NK-92 treated with Interleukin-12 subunit alpha and Interleukin-12 subunit beta, amount 100 ng/mL, for 24 hours (cell line): Measurements from ENCODE around the gene SCYL3.
"Not testable (repeated sequence)": the region's sequence is repeated elsewhere in the genome, so short reads cannot be mapped to it uniquely, and the experiment has no call there.

ENCODE experiments used
- DNase-seq: peaks from one replicate; lab custom pipeline; 2025; lab: John Stamatoyannopoulos, UW

Gene SCYL3

DNA sequence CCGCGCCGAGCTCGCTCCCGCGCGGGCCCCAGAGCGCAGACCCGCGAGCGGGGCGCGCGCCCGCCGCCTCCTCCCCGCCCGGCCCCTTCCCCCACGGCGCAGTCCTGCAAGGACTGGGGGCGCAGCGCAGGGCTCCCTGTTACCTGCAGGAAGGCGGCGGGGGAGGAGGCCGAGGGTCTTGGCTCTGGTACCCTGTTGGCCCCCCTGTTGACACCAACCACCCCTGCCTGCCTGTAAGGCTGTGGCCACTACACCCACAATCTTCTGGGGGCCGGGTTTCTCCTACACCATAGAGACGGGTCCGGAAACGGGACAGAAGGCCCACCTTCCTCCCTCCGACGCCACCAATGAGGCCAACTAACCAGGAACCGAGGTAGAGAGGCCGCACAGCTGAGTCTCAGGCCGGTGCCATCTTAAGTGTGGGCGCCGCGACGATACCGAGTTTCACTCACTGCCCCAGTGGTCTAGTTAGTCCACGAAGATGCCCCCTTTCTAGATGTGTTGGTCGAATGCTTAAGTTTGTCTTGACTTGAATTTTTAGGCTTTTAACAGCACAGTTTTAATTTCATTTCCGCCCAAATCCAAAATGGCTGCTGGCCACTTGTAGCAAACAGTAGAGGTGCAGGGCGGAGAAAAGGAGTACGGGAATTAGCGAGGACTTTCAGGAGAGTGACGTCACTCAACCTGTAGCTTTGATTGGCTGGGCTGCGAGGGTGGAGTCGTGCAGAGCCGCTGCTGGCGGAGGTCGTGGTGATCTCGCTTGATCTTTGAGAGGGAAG is at the start of gene SCYL3:
Gene SCYL3 (minus strand): TSS at position 252 of the 779 bp plus-strand sequence. CDS start 5,056 bp downstream, outside the sequence.
- peak; percentile 91 for DNase-seq

GRCh38 chr1:169941982-169942830 is 48.5 kb upstream of the SCYL3 start:
- no peak for DNase-seq

DNA sequence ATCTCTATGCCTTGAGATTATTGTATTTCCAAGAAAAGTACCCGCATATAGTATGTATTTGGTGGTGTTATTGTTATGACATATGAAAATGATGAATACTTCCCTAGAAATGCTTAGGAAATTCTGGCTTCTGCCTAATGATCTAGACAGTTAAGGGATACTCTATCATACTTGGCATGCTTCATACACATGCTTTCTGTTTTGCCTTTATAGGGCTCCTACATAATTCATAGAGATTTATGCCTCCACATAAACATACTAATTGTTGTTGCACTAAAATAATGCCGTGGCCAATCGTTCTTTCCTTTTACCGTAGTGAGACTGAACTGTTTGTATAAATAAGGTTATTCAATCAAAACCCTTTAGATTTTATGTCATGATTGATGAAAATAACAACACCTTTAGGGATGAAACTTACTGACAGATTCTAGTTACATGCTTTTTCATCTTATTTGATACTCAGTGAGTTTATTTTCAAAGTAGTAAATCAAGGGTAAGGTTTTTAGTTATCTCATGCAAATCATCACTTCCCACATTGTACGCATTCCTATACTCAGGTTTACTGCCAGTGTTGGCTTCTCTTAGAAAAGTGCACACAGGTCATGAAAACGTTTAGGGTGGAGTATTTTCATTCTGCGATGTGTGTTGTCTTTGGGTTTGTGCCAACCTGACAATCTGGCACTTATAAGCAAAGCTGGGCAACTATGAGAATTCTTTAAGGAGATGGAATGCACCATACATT is 40.5 kb upstream of the SCYL3 start:
- DNase-seq = no peak

GRCh38 chr1:169931795-169932231 is 38.1 kb upstream of the SCYL3 start:
- DNase-seq = no peak

DNA sequence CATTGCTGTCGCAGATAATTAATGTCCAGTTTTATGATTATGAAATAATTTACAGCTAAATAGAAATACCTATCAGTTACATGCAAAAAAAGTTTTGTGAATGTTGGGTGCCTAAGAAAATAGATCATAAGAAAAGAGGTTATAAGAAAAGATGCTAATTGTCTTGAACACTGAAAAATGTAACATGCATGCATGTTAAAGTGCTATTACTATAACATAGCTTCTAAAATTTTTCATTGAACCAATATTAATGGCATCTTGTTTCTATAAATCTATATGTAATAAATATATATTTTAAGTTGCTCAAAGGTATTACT is 35.5 kb upstream of the SCYL3 start:
- DNase-seq = no peak

GRCh38 chr1:169928438-169929209 is 34.9 kb upstream of the SCYL3 start:
- DNase-seq = no peak

DNA sequence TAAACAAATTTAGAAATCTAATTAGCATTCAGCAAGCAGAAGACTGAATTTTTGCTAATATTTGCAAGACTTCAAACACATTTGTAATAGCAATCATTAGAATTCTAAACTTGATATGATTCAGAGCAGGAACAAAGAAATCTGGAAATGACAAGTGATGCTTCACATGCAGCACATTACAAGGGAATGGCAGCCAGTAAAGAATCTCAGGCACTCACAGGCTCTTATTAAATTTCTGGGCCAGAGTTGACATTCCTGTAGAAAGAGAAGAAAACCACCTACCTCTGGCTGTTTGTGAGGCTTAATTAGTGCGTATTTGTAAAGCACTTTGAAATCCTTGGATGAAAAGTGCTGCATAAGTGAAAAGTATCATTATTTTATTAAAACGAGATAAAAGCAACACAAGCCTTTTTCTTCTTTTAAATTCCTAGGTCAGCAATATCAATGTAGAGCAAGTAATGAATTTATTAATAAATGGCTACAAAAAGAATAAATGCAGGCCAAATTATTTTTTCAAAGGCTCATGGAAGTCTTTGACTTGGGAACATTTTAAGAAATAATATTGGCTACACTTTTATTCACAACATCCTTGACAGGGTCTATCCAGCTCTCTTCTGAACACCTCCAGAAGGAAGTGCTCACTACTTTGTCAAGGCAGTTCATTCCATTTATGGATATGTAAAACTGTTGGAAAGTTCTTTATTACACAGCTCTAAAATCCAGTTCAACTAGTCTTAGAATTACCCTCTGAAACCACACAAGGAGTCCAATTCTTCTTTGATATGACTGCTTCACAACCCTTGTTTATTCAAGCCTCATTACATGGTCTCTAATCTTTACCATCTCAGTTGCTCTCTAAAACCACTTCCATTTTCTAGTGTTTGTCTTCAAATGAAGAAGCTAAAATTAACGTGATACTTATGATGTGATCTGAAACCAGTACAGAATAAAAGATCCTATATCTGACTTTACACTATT is 32.1 kb upstream of the SCYL3 start:
- no peak for DNase-seq

DNA sequence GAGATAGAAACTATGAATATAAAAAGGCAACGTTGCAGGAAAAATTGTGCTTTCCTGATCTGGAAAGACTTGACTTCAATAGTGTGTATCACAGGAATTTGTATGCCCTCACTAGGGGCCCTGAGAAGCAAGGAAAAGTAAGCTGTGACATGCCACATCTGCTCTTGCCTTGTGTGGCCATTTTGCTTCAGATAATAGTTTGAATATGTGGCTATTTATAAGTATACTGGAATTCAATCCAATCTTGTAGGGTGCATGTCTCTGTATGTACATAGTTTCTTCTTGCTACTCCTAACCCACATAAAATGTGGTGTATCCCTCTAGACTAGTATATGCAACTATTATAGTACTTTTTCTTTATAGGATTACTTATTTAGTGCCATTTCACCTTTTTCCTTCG is 31.1 kb upstream of the SCYL3 start:
- no peak for DNase-seq

DNA sequence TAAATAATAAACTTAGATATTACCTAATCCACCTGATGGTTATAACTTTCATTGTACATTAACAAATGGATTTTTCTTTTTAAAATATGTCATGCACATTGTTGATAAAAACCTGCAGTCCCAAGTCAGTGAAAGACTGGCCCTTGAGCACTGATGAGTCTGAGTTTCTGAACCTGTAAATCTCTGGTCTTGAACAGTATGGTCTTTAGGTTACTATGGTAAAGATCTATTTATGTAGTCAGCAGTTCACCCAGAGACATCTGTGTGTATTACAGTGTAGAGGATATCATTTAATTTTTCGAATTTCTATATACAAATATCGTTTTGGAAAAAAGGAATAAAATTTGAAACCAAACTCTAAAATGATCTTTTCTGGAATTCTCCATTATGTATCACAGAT is 30.4 kb upstream of the SCYL3 start:
- no peak for DNase-seq

DNA sequence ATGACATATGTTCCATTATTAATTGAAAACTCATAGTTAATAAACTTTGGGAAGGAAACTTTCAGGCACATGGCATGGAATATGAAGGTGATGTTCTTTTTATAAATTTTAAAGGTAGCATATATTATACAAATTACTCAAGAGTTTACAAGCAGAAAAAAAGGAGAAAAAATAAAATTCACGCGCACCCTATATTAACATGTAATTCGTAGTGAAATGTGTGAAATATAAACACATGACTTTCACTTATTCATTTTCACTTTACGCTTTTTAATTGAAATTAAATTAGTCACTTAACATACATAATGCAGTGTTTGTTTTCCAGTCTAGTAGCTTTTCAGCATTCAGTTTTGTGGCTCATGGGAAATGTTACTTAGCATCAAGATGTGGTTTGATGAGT is 27.4 kb upstream of the SCYL3 start:
- DNase-seq = no peak

DNA sequence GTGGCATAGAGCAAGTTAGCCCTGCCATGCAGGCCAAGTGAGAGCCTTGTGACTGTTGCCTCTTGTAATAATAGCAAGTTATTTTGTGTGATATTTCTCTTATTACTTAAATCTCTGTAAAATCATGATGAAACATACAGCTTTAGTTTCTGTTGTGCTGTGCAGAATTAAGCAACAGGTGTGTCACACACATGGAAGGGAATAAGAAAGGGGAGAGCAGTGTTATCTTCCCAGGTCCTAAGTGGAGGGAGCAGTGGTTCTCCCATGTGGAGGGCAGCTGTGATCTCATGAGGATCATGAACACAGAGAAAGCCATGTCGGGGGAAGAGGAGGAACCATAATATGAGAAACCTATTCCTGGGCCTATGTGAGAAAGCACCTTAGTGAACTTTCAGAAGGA is 25.2 kb upstream of the SCYL3 start:
- no peak for DNase-seq

GRCh38 chr1:169918220-169918619 is 24.5 kb upstream of the SCYL3 start:
- DNase-seq = not testable (repeated sequence)

DNA sequence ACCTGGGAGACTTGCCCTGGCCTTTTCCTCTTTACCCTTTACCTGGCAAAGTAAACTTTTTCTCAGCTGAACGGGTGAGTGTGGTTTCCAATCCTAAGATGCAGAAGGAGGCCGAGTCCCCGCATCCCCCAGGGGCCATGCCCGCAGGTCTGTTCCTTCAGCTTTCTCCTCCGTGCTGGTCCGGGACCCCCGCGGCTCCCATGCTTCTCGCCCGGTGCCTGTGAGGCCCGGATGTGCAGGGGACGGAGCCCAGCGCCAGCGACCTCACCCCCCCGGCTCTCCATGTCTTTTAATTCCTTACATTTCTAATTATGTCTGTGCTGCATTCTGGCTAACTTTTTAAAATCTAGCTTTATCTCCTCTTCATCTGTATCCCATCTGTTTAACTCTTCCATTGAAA is 21.5 kb upstream of the SCYL3 start:
- DNase-seq = no peak

- DNase-seq = no peak
These were observed 20.8 kb upstream of the SCYL3 start for GRCh38 chr1:169914531-169914930.

DNA sequence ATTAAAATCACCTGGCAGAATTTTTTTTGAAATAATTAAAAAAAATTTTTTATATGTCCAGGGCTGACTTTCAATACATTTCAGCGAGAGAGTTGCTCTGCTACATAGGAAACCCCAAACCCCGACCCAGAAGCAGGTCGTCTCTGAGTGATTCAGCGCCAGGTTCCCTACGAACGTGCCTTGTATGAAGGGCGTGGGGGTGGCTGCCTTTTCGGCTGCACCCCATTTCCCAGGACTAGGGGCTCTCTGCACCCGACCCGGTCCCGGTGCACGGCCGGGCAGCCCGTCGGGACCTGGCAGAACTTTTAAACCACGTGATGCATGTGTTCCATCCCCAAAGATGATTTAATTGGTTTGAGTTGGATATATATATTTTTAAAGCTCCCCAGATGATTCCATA is 15.8 kb upstream of the SCYL3 start:
- no peak for DNase-seq

- no peak for DNase-seq
These were observed 13.2 kb upstream of the SCYL3 start for GRCh38 chr1:169906938-169907337.

DNA sequence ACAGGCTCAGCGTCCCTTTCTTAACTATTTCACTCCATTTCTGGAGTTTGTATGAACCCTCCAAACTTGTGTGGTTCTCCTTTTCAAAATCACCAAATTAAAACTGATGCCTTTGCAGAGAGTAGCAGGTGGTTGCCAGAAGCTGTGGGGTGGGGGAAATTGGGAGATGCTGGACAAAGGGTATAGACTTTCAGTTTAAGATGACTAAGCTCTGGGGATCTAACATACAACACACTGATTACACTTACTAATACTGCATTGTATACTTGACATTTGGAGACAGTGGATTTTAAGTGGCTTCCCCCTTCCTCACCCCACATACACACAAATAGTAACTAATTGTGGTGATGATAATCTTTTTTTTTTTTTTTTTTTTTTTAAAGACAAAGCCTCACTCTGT is 11.1 kb upstream of the SCYL3 start:
- no peak for DNase-seq

DNA sequence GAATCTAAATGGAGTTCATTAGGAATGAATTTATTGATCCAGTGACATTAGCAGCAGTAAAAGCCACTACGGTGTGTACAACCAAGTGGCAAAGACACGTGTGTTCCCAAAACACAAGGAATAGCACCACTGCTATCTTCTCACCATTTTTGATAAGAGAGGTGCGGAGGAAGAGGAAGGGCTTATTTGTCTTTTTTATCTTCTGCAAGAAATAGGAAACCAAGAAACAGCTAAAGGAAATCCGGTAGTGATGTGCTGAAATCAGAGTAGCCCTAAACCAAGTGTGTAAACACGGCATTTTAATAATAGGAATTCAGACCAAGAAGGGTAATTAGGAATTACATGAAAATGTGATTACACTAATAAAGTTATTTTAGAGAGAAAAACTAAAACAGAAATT is 9.1 kb upstream of the SCYL3 start:
- no peak for DNase-seq

GRCh38 chr1:169901115-169901514 is 7.4 kb upstream of the SCYL3 start:
- no peak for DNase-seq

DNA sequence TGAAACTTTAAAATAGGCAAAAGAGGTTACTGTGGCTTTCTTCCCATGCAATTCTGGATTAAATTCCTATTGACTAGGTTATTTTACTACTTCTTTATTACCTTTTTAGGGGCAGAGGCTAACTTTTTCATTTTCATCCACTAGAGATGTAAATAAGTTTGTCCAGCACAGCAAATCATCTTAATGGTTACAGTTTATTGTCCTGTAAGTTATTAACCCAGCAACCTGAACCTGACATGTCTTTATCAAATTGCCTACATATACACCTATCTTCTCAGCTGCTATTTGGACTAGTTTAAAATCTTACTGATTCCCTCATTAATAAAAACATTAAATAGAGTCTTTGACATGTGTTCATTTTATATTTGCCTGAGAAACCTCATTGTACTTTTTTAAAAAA is 6.9 kb upstream of the SCYL3 start:
- DNase-seq = no peak
